GM12878 (cell line): ENCODE data around the gene CHIT1. TPM values are rescaled to one million over a fixed set of nuclear protein-coding genes. Genes with fewer than 3 reads are reported as not detected.
A peak's percentile ranks its signal among the peaks of the same experiment; 100 is the strongest.

Source experiments
- BCL11A ChIP-seq: IDR thresholded peaks from 2 replicates; pipeline ENCODE4 v1.6.1; 2011; ENCODE audit warnings: low read depth, low read length
- BRCA1 ChIP-seq: IDR thresholded peaks from 2 replicates; pipeline ENCODE4 v1.6.1; 2011; ENCODE audit warnings: low read depth, low read length, improper control_type of control experiment
- CEBPB ChIP-seq, 2 experiments: fragments of 150-350 bp in 1 of 2; IDR thresholded peaks; 2 replicates each; pipeline ENCODE4 v1.6.1; 2012 to 2014; ENCODE audit warnings: low read depth in 2 of 2, low read length in 2 of 2, borderline replicate concordance in 1 of 2, inconsistent platforms in 1 of 2
- CHD4 ChIP-seq: fragments of 200-600 bp; sonication (generic); IDR thresholded peaks from 2 replicates; pipeline ENCODE4 v1.6.1; 2016; ENCODE audit warnings: mild to moderate bottlenecking
- IKZF1 ChIP-seq: fragments of 450-650 bp; conservative IDR thresholded peaks from 2 replicates; pipeline ENCODE4 v1.6.1; 2017; ENCODE audit warnings: antibody characterized with exemption, mild to moderate bottlenecking
- IRF4 ChIP-seq: IDR thresholded peaks from 2 replicates; pipeline ENCODE4 v1.6.1; 2011; ENCODE audit warnings: low read depth, low read length
- KAT2A ChIP-seq: conservative IDR thresholded peaks from 2 replicates; pipeline ENCODE4 v1.6.1; 2011; ENCODE audit warnings: low read depth, low read length; ENCODE audit not compliant: control insufficient read depth
- KLF5 ChIP-seq: fragments of 450-650 bp; IDR thresholded peaks from 2 replicates; pipeline ENCODE4 v1.6.1; 2014; ENCODE audit warnings: mild to moderate bottlenecking; ENCODE audit not compliant: partially characterized antibody
- NR2F1 ChIP-seq: fragments of 450-650 bp; conservative IDR thresholded peaks from 2 replicates; pipeline ENCODE4 v1.6.1; 2017; ENCODE audit warnings: mild to moderate bottlenecking
- RB1 ChIP-seq: fragments of 450-650 bp; formaldehyde crosslinking; IDR thresholded peaks from 2 replicates; pipeline ENCODE4 v1.6.1; 2017; ENCODE audit warnings: mild to moderate bottlenecking, borderline replicate concordance
- SP1 ChIP-seq: IDR thresholded peaks from one replicate; pipeline ENCODE4 v1.6.1; 2011; ENCODE audit warnings: low read depth, low read length
- SUPT20H ChIP-seq: IDR thresholded peaks from 2 replicates; pipeline ENCODE4 v1.6.1; 2011; ENCODE audit warnings: low read depth, mild to moderate bottlenecking, low read length, moderate library complexity, borderline replicate concordance; ENCODE audit not compliant: control insufficient read depth
- TAF1 ChIP-seq: IDR thresholded peaks from 2 replicates; pipeline ENCODE4 v1.6.1; 2011; ENCODE audit warnings: mild to moderate bottlenecking, low read depth, low read length, borderline replicate concordance
- TARDBP ChIP-seq: IDR thresholded peaks from 2 replicates; pipeline ENCODE4 v1.6.1; 2016; ENCODE audit warnings: borderline replicate concordance
- TBL1XR1 ChIP-seq: IDR thresholded peaks from 2 replicates; pipeline ENCODE4 v1.6.1; 2012; ENCODE audit warnings: low read depth, low read length, improper control_type of control experiment
- polyA plus RNA-seq, 11 experiments: library from polyadenylated mRNA; depleted of rRNA in 4 of 11; unstranded in 6 of 11; stranded (reverse) in 5 of 11; fragments of >200 nt; fragmentation: Nextera tagmentation in 4 of 11; fragmentation: Illumina TruSeq in 1 of 11; extraction: Ambion mirVana in 4 of 11; extraction: Trizol in 1 of 11; gene quantifications; 1 replicate in 1 of 11; 2 replicates in 10 of 11; pipeline versions ENCODE4 v1.2.1 to v1.2.3, GENCODE V29; 2011 to 2016; ENCODE audit warnings: inconsistent platforms in 2 of 11, missing spikeins in 2 of 11, low read depth in 1 of 11
- total RNA-seq, 4 experiments: library from RNA; depleted of rRNA in 3 of 4; stranded (reverse); fragments of >200 nt in 3 of 4; fragmentation: Illumina TruSeq in 1 of 4; extraction: Trizol in 1 of 4; gene quantifications; 2 replicates each; pipeline versions ENCODE4 v1.2.1 to v1.2.3, GENCODE V29; 2013 to 2021
- TF ChIP-seq, protein P1 (sequence below): fragments of 450-650 bp; IDR thresholded peaks from 2 replicates; pipeline ENCODE4 v1.6.1; 2016; ENCODE audit warnings: mild to moderate bottlenecking, moderate library complexity, borderline replicate concordance
- TF ChIP-seq, protein P2 (sequence below): IDR thresholded peaks from 2 replicates; pipeline ENCODE4 v1.6.1; 2011; ENCODE audit warnings: borderline replicate concordance, low read depth, mild to moderate bottlenecking, moderate library complexity, low read length; ENCODE audit not compliant: insufficient read depth, poor library complexity, severe bottlenecking
- TF ChIP-seq, protein P3 (sequence below): fragments of 450-650 bp; conservative IDR thresholded peaks from 2 replicates; pipeline ENCODE4 v1.6.1; 2017; ENCODE audit warnings: mild to moderate bottlenecking, moderate library complexity
- TF ChIP-seq, protein P4 (sequence below): fragments of 450-650 bp; IDR thresholded peaks from 2 replicates; pipeline ENCODE4 v1.6.1; 2017; ENCODE audit warnings: borderline replicate concordance
- TF ChIP-seq, protein P5 (sequence below): fragments of 450-650 bp; IDR thresholded peaks from 2 replicates; pipeline ENCODE4 v1.6.1; 2018; ENCODE audit warnings: borderline replicate concordance, mild to moderate bottlenecking; ENCODE audit not compliant: partially characterized antibody

Gene CHIT1
- total and polyA plus RNA-seq, 10 of the 15 experiments (the other 5 are each of a cell fraction or from before 2014, with no cell fraction given): 0.02 to 2.1 (median 0.76) TPM

DNA sequence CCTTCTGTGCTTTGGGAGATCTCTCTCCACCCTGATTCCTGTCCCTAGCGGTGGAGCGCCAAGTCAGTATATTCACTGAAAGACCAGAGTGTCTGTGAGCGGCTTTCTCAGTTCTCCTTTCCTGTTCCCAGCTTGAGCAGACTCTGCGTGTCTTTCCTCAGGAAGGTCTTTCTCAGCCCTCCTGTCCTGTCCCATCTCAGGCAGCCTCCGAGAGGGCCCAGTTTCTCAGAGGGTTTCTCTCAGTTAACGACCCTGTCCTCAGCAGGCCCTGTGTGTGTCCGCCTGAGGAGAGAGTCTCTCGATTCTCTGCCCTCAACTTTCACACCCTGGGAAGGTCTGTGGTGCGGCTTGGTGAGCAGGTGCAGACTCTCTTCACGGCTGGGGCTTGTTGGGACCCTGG lies 34.0 kb upstream of the CHIT1 start (continued):
- no peak for TF ChIP-seq BCL11A
- no peak for TF ChIP-seq NR2F1
- TF ChIP-seq TAF1: no peak
- no peak for TF ChIP-seq KLF5
- no peak for TF ChIP-seq SUPT20H
- peak; percentile 71 for TF ChIP-seq IKZF1
- TF ChIP-seq, protein P1, sequence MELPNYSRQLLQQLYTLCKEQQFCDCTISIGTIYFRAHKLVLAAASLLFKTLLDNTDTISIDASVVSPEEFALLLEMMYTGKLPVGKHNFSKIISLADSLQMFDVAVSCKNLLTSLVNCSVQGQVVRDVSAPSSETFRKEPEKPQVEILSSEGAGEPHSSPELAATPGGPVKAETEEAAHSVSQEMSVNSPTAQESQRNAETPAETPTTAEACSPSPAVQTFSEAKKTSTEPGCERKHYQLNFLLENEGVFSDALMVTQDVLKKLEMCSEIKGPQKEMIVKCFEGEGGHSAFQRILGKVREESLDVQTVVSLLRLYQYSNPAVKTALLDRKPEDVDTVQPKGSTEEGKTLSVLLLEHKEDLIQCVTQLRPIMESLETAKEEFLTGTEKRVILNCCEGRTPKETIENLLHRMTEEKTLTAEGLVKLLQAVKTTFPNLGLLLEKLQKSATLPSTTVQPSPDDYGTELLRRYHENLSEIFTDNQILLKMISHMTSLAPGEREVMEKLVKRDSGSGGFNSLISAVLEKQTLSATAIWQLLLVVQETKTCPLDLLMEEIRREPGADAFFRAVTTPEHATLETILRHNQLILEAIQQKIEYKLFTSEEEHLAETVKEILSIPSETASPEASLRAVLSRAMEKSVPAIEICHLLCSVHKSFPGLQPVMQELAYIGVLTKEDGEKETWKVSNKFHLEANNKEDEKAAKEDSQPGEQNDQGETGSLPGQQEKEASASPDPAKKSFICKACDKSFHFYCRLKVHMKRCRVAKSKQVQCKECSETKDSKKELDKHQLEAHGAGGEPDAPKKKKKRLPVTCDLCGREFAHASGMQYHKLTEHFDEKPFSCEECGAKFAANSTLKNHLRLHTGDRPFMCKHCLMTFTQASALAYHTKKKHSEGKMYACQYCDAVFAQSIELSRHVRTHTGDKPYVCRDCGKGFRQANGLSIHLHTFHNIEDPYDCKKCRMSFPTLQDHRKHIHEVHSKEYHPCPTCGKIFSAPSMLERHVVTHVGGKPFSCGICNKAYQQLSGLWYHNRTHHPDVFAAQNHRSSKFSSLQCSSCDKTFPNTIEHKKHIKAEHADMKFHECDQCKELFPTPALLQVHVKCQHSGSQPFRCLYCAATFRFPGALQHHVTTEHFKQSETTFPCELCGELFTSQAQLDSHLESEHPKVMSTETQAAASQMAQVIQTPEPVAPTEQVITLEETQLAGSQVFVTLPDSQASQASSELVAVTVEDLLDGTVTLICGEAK: no peak
- no peak for TF ChIP-seq BRCA1
- no peak for TF ChIP-seq SP1
- peak; percentile 65; the same call in 1 of the 2 replicates for TF ChIP-seq IRF4
- TF ChIP-seq TBL1XR1: no peak
- TF ChIP-seq CHD4: no peak
- no peak for TF ChIP-seq KAT2A
- no peak for TF ChIP-seq CEBPB (IDR thresholded peaks at IDR 0.05; ENCODE audit: borderline replicate concordance in 1 of 2, low read depth in 2 of 2, low read length in 2 of 2)
- TF ChIP-seq RB1: no peak
- TF ChIP-seq, protein P2, sequence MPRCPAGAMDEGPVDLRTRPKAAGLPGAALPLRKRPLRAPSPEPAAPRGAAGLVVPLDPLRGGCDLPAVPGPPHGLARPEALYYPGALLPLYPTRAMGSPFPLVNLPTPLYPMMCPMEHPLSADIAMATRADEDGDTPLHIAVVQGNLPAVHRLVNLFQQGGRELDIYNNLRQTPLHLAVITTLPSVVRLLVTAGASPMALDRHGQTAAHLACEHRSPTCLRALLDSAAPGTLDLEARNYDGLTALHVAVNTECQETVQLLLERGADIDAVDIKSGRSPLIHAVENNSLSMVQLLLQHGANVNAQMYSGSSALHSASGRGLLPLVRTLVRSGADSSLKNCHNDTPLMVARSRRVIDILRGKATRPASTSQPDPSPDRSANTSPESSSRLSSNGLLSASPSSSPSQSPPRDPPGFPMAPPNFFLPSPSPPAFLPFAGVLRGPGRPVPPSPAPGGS: no peak
- TF ChIP-seq TARDBP: no peak
- TF ChIP-seq, protein P3, sequence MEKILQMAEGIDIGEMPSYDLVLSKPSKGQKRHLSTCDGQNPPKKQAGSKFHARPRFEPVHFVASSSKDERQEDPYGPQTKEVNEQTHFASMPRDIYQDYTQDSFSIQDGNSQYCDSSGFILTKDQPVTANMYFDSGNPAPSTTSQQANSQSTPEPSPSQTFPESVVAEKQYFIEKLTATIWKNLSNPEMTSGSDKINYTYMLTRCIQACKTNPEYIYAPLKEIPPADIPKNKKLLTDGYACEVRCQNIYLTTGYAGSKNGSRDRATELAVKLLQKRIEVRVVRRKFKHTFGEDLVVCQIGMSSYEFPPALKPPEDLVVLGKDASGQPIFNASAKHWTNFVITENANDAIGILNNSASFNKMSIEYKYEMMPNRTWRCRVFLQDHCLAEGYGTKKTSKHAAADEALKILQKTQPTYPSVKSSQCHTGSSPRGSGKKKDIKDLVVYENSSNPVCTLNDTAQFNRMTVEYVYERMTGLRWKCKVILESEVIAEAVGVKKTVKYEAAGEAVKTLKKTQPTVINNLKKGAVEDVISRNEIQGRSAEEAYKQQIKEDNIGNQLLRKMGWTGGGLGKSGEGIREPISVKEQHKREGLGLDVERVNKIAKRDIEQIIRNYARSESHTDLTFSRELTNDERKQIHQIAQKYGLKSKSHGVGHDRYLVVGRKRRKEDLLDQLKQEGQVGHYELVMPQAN: no peak
- TF ChIP-seq, protein P4, sequence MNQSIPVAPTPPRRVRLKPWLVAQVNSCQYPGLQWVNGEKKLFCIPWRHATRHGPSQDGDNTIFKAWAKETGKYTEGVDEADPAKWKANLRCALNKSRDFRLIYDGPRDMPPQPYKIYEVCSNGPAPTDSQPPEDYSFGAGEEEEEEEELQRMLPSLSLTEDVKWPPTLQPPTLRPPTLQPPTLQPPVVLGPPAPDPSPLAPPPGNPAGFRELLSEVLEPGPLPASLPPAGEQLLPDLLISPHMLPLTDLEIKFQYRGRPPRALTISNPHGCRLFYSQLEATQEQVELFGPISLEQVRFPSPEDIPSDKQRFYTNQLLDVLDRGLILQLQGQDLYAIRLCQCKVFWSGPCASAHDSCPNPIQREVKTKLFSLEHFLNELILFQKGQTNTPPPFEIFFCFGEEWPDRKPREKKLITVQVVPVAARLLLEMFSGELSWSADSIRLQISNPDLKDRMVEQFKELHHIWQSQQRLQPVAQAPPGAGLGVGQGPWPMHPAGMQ: no peak
- TF ChIP-seq, protein P5, sequence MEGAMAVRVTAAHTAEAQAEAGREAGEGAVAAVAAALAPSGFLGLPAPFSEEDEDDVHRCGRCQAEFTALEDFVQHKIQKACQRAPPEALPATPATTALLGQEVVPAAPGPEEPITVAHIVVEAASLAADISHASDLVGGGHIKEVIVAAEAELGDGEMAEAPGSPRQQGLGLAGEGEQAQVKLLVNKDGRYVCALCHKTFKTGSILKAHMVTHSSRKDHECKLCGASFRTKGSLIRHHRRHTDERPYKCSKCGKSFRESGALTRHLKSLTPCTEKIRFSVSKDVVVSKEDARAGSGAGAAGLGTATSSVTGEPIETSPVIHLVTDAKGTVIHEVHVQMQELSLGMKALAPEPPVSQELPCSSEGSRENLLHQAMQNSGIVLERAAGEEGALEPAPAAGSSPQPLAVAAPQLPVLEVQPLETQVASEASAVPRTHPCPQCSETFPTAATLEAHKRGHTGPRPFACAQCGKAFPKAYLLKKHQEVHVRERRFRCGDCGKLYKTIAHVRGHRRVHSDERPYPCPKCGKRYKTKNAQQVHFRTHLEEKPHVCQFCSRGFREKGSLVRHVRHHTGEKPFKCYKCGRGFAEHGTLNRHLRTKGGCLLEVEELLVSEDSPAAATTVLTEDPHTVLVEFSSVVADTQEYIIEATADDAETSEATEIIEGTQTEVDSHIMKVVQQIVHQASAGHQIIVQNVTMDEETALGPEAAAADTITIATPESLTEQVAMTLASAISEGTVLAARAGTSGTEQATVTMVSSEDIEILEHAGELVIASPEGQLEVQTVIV: no peak
